ENCODE results near the gene GRIN1.
"Not testable (repeated sequence)": the region's sequence is repeated elsewhere in the genome, so short reads cannot be mapped to it uniquely, and the experiment has no call there.

GRIN1 gene

GRCh38 chr9:137118092-137118603 lies 20.8 kb upstream of the GRIN1 start:
- not testable (repeated sequence) for H3K27ac ChIP-seq (ENCODE audit: low read depth, low read length); H3K36me3 ChIP-seq (ENCODE audit: control insufficient read depth in 5 of 5, insufficient read depth in 5 of 5, low read length in 5 of 5); H3K27me3 ChIP-seq (ENCODE audit: control insufficient read depth in 5 of 5, insufficient read depth in 4 of 5, low read length in 5 of 5); H3K9ac ChIP-seq (ENCODE audit: low read length in 5 of 5); H3K9me3 ChIP-seq (ENCODE audit: control insufficient read depth in 5 of 5, low read length in 5 of 5); H3K4me3 ChIP-seq (ENCODE audit: low read depth in 1 of 5, low read length in 5 of 5)
- peaks cover 0 to 35% (median 21%) of the 10 kb centered on the region in 5 donors for H3K4me1 ChIP-seq (ENCODE audit: control insufficient read depth in 5 of 5, insufficient read depth in 5 of 5, low read length in 5 of 5)

GRCh38 chr9:137121927-137122795 lies 16.8 kb upstream of the GRIN1 start:
- not testable (repeated sequence) for H3K27ac ChIP-seq (ENCODE audit: low read depth, low read length); H3K4me3 ChIP-seq (ENCODE audit: low read depth in 1 of 5, low read length in 5 of 5); H3K27me3 ChIP-seq (ENCODE audit: control insufficient read depth in 5 of 5, insufficient read depth in 4 of 5, low read length in 5 of 5); H3K9me3 ChIP-seq (ENCODE audit: control insufficient read depth in 5 of 5, low read length in 5 of 5); H3K36me3 ChIP-seq (ENCODE audit: control insufficient read depth in 5 of 5, insufficient read depth in 5 of 5, low read length in 5 of 5); H3K9ac ChIP-seq (ENCODE audit: low read length in 5 of 5)
- peaks cover 0 to 13% (median 9%) of the 10 kb centered on the region in 5 donors for H3K4me1 ChIP-seq (ENCODE audit: control insufficient read depth in 5 of 5, insufficient read depth in 5 of 5, low read length in 5 of 5)

GRCh38 chr9:137122796-137123467 lies 16.0 kb upstream of the GRIN1 start:
- not testable (repeated sequence) for H3K9ac ChIP-seq (ENCODE audit: low read length in 5 of 5); H3K9me3 ChIP-seq (ENCODE audit: control insufficient read depth in 5 of 5, low read length in 5 of 5); H3K36me3 ChIP-seq (ENCODE audit: control insufficient read depth in 5 of 5, insufficient read depth in 5 of 5, low read length in 5 of 5); H3K4me3 ChIP-seq (ENCODE audit: low read depth in 1 of 5, low read length in 5 of 5); H3K27me3 ChIP-seq (ENCODE audit: control insufficient read depth in 5 of 5, insufficient read depth in 4 of 5, low read length in 5 of 5); H3K27ac ChIP-seq (ENCODE audit: low read depth, low read length)
- H3K4me1 ChIP-seq (ENCODE audit: control insufficient read depth in 5 of 5, insufficient read depth in 5 of 5, low read length in 5 of 5), result peaks cover 0 to 15% (median 13%) of the 10 kb centered on the region in 5 donors

- H3K4me3 ChIP-seq (ENCODE audit: low read depth in 1 of 5, low read length in 5 of 5), result no peak overlapping the region
- no peak overlapping the region for H3K9ac ChIP-seq (ENCODE audit: low read length in 5 of 5)
- no peaks in the 10 kb centered on the region for H3K36me3 ChIP-seq (ENCODE audit: control insufficient read depth in 5 of 5, insufficient read depth in 5 of 5, low read length in 5 of 5)
- no peak overlapping the region for H3K27ac ChIP-seq (ENCODE audit: low read depth, low read length)
- peaks cover 0 to 20% (median 17%) of the 10 kb centered on the region in 5 donors for H3K4me1 ChIP-seq (ENCODE audit: control insufficient read depth in 5 of 5, insufficient read depth in 5 of 5, low read length in 5 of 5)
- H3K9me3 ChIP-seq (ENCODE audit: control insufficient read depth in 5 of 5, low read length in 5 of 5), result no peaks in the 10 kb centered on the region
- H3K27me3 ChIP-seq (ENCODE audit: control insufficient read depth in 5 of 5, insufficient read depth in 4 of 5, low read length in 5 of 5), result no peaks in the 10 kb centered on the region
Measured at GRCh38 chr9:137123468-137123837, 15.5 kb upstream of the GRIN1 start.

- H3K27ac ChIP-seq (ENCODE audit: low read depth, low read length); H3K4me3 ChIP-seq (ENCODE audit: low read depth in 1 of 5, low read length in 5 of 5); H3K27me3 ChIP-seq (ENCODE audit: control insufficient read depth in 5 of 5, insufficient read depth in 4 of 5, low read length in 5 of 5); H3K9ac ChIP-seq (ENCODE audit: low read length in 5 of 5); H3K36me3 ChIP-seq (ENCODE audit: control insufficient read depth in 5 of 5, insufficient read depth in 5 of 5, low read length in 5 of 5); H3K9me3 ChIP-seq (ENCODE audit: control insufficient read depth in 5 of 5, low read length in 5 of 5): not testable (repeated sequence)
- peaks cover 0 to 26% (median 23%) of the 10 kb centered on the region in 5 donors for H3K4me1 ChIP-seq (ENCODE audit: control insufficient read depth in 5 of 5, insufficient read depth in 5 of 5, low read length in 5 of 5)
Measured at GRCh38 chr9:137123952-137124462, 14.9 kb upstream of the GRIN1 start.

- H3K27ac ChIP-seq (ENCODE audit: low read depth, low read length), result no peak overlapping the region
- peaks cover 0 to 40% (median 28%) of the 10 kb centered on the region in 5 donors for H3K4me1 ChIP-seq (ENCODE audit: control insufficient read depth in 5 of 5, insufficient read depth in 5 of 5, low read length in 5 of 5)
- no peaks in the 10 kb centered on the region for H3K27me3 ChIP-seq (ENCODE audit: control insufficient read depth in 5 of 5, insufficient read depth in 4 of 5, low read length in 5 of 5)
- H3K9me3 ChIP-seq (ENCODE audit: control insufficient read depth in 5 of 5, low read length in 5 of 5), result peaks cover 0 to 8% (median 4%) of the 10 kb centered on the region in 5 donors
- H3K9ac ChIP-seq (ENCODE audit: low read length in 5 of 5), result no peak overlapping the region
- no peaks in the 10 kb centered on the region for H3K36me3 ChIP-seq (ENCODE audit: control insufficient read depth in 5 of 5, insufficient read depth in 5 of 5, low read length in 5 of 5)
- H3K4me3 ChIP-seq (ENCODE audit: low read depth in 1 of 5, low read length in 5 of 5), result no peak overlapping the region
Measured at GRCh38 chr9:137126786-137127185, 12.2 kb upstream of the GRIN1 start.

- Histone ChIP-seq H3K27ac (ENCODE audit: low read depth, low read length) (no peak overlapping the region), H3K9me3 (ENCODE audit: control insufficient read depth in 5 of 5, low read length in 5 of 5) (peaks cover 0 to 8% (median 4%) of the 10 kb centered on the region in 5 donors), H3K4me1 (ENCODE audit: control insufficient read depth in 5 of 5, insufficient read depth in 5 of 5, low read length in 5 of 5) (peaks cover 0 to 40% (median 28%) of the 10 kb centered on the region in 5 donors), H3K36me3 (ENCODE audit: control insufficient read depth in 5 of 5, insufficient read depth in 5 of 5, low read length in 5 of 5) (no peaks in the 10 kb centered on the region), H3K27me3 (ENCODE audit: control insufficient read depth in 5 of 5, insufficient read depth in 4 of 5, low read length in 5 of 5) (no peaks in the 10 kb centered on the region), H3K9ac (ENCODE audit: low read length in 5 of 5) (no peak overlapping the region), H3K4me3 (ENCODE audit: low read depth in 1 of 5, low read length in 5 of 5) (peak overlapping the region in 3 of 5 donors; percentile 37 to 49 (median 39))
Measured at GRCh38 chr9:137127301-137128157, 11.4 kb upstream of the GRIN1 start.

- peaks cover 0 to 8% (median 4%) of the 10 kb centered on the region in 5 donors for H3K9me3 ChIP-seq (ENCODE audit: control insufficient read depth in 5 of 5, low read length in 5 of 5)
- H3K27ac ChIP-seq (ENCODE audit: low read depth, low read length), result no peak overlapping the region
- no peaks in the 10 kb centered on the region for H3K27me3 ChIP-seq (ENCODE audit: control insufficient read depth in 5 of 5, insufficient read depth in 4 of 5, low read length in 5 of 5)
- no peaks in the 10 kb centered on the region for H3K36me3 ChIP-seq (ENCODE audit: control insufficient read depth in 5 of 5, insufficient read depth in 5 of 5, low read length in 5 of 5)
- peaks cover 0 to 40% (median 28%) of the 10 kb centered on the region in 5 donors for H3K4me1 ChIP-seq (ENCODE audit: control insufficient read depth in 5 of 5, insufficient read depth in 5 of 5, low read length in 5 of 5)
- peak overlapping the region in 4 of 5 donors; percentile 72 to 84 (median 78) for H3K4me3 ChIP-seq (ENCODE audit: low read depth in 1 of 5, low read length in 5 of 5)
- peak overlapping the region in 1 of 5 donors; percentile 67 for H3K9ac ChIP-seq (ENCODE audit: low read length in 5 of 5)
Measured at GRCh38 chr9:137128158-137128861, 10.6 kb upstream of the GRIN1 start.

GRCh38 chr9:137128862-137129455 lies 10.0 kb upstream of the GRIN1 start:
- Histone ChIP-seq H3K27ac (ENCODE audit: low read depth, low read length) (no peak overlapping the region), H3K27me3 (ENCODE audit: control insufficient read depth in 5 of 5, insufficient read depth in 4 of 5, low read length in 5 of 5) (no peaks in the 10 kb centered on the region), H3K4me1 (ENCODE audit: control insufficient read depth in 5 of 5, insufficient read depth in 5 of 5, low read length in 5 of 5) (peaks cover 0 to 40% (median 28%) of the 10 kb centered on the region in 5 donors), H3K36me3 (ENCODE audit: control insufficient read depth in 5 of 5, insufficient read depth in 5 of 5, low read length in 5 of 5) (no peaks in the 10 kb centered on the region), H3K4me3 (ENCODE audit: low read depth in 1 of 5, low read length in 5 of 5) (peak overlapping the region; percentile 69 to 84 (median 76)), H3K9ac (ENCODE audit: low read length in 5 of 5) (peak overlapping the region in 4 of 5 donors; percentile 46 to 67 (median 64)), H3K9me3 (ENCODE audit: control insufficient read depth in 5 of 5, low read length in 5 of 5) (peaks cover 0 to 8% (median 4%) of the 10 kb centered on the region in 5 donors)

Measured in subcutaneous abdominal adipose tissue (tissue), 5 donors.